HepG2 (cell line): ENCODE data around the gene NXPH1. TPM values are rescaled to one million over a fixed set of nuclear protein-coding genes. Genes with fewer than 3 reads are reported as not detected.

ENCODE experiments used
- ATAC-seq: fragments of 200-7000 bp; cut with Tn5 transposase; 3 replicates; pipeline ENCODE4 v1.9.1; 2020; ENCODE audit warnings: mild to moderate bottlenecking, moderate library complexity
- BruUV-seq: library from RNA; stranded (reverse); fragments of 400-500 nt; replicated peaks from 2 replicates; lab custom pipeline; 2021; lab: Mats Ljungman, UMichigan
- CTCF ChIA-PET: fragments of 300-600 bp; formaldehyde crosslinking; extraction: SDS; loops from one replicate; lab custom pipeline; 2021; ENCODE audit warnings: low total read pairs, inconsistent platforms, low intra/inter-chr PET ratio; lab: Yijun Ruan, JAX
- POLR2A ChIA-PET: fragments of 350-600 bp; sonication (Branson Sonifier 250); formaldehyde crosslinking; loops from one replicate; lab custom pipeline; 2020; ENCODE audit warnings: antibody characterized with exemption, inconsistent platforms; lab: Yijun Ruan, JAX
- DNase-seq: peaks from one replicate; pipeline ENCODE4 v3.0.0-alpha.2; 2015; ENCODE audit warnings: low spot score
- FAIRE-seq: peaks from 3 replicates; lab custom pipeline; 2011; peaks lifted over from hg19 to GRCh38; lab: Jason Lieb, UNC
- H2AFZ ChIP-seq: one replicate; pipeline ENCODE4 v1.6.1; 2011; ENCODE audit warnings: low read length, inconsistent platforms
- H3K27ac ChIP-seq: fragments of 300-600 bp; 3 replicates; pipeline ENCODE4 v1.8.0; 2011; ENCODE audit warnings: mixed run types, mild to moderate bottlenecking, mixed read lengths, low read length, inconsistent platforms; ENCODE audit not compliant: insufficient read depth; ENCODE audit errors: extremely low read length
- H3K27me3 ChIP-seq, 2 experiments: fragments of 200-600 bp in 1 of 2; 2 replicates in 1 of 2; 3 replicates in 1 of 2; pipeline versions ENCODE4 v1.6.0 to v1.8.0; 2011; ENCODE audit warnings: low read length in 2 of 2, mild to moderate bottlenecking in 2 of 2, moderate library complexity in 2 of 2, inconsistent platforms in 1 of 2; ENCODE audit not compliant: insufficient read depth in 2 of 2, control insufficient read depth in 1 of 2
- H3K36me3 ChIP-seq, 2 experiments: fragments of 200-600 bp in 1 of 2; replicated peaks in 1 of 2; 2 replicates in 1 of 2; 3 replicates in 1 of 2; pipeline versions ENCODE4 v1.5.1 to v1.8.0; 2011; ENCODE audit warnings: low read length in 2 of 2, inconsistent platforms in 1 of 2; ENCODE audit not compliant: insufficient read depth in 2 of 2, control insufficient read depth in 1 of 2
- H3K4me1 ChIP-seq: 2 replicates; pipeline ENCODE4 v1.5.1; 2012; ENCODE audit warnings: low read length, inconsistent platforms; ENCODE audit not compliant: insufficient read depth
- H3K4me2 ChIP-seq: 2 replicates; pipeline ENCODE4 v1.6.0; 2011; ENCODE audit warnings: low read depth, low read length, inconsistent platforms
- H3K4me3 ChIP-seq, 3 experiments: fragments of 200-600 bp in 1 of 3; sonication (generic), shearing (Covaris generic) in 1 of 3; replicated peaks in 1 of 3; 2 replicates each; pipeline ENCODE4 v1.5.1; 2011 to 2016; ENCODE audit warnings: low read length in 3 of 3, inconsistent platforms in 2 of 3, low read depth in 2 of 3, mild to moderate bottlenecking in 2 of 3, control low read depth in 1 of 3, mixed read lengths in 1 of 3; ENCODE audit not compliant: insufficient read depth in 1 of 3
- H3K79me2 ChIP-seq: one replicate; pipeline ENCODE4 v1.6.1; 2011; ENCODE audit warnings: low read length, inconsistent platforms; ENCODE audit not compliant: insufficient read depth
- H3K9ac ChIP-seq: 2 replicates; pipeline ENCODE4 v1.6.0; 2011; ENCODE audit warnings: mild to moderate bottlenecking, low read depth, low read length, inconsistent platforms; ENCODE audit not compliant: insufficient read depth
- H3K9me3 ChIP-seq: 2 replicates; pipeline ENCODE4 v1.5.1; 2012; ENCODE audit warnings: mild to moderate bottlenecking, low read length
- H4K20me1 ChIP-seq: 2 replicates; pipeline ENCODE4 v1.6.0; 2011; ENCODE audit warnings: inconsistent platforms, mild to moderate bottlenecking, low read length, moderate library complexity; ENCODE audit not compliant: insufficient read depth
- ADNP ChIP-seq: sonication (generic); formaldehyde crosslinking; IDR thresholded peaks from 2 replicates; pipeline ENCODE4 v1.4.0; 2020; ENCODE audit warnings: missing genetic modification reagents
- ARID3A ChIP-seq: IDR thresholded peaks from 2 replicates; pipeline ENCODE4 v1.6.1; 2012; ENCODE audit warnings: low read depth, low read length, improper control_type of control experiment
- CAMTA2 ChIP-seq: sonication (generic); formaldehyde crosslinking; IDR thresholded peaks from 2 replicates; pipeline ENCODE4 v1.4.0; 2020; ENCODE audit warnings: mild to moderate bottlenecking, missing genetic modification reagents, borderline replicate concordance
- ELF3 ChIP-seq: IDR thresholded peaks from 2 replicates; pipeline ENCODE4 v1.6.1; 2016; ENCODE audit warnings: missing genetic modification reagents, missing compliant biosample characterization
- GLI4 ChIP-seq: sonication (generic); formaldehyde crosslinking; IDR thresholded peaks from 2 replicates; pipeline ENCODE4 v1.5.1; 2020; ENCODE audit warnings: missing genetic modification reagents, mild to moderate bottlenecking, moderate library complexity, borderline replicate concordance
- HNRNPK ChIP-seq: fragments of 200-400 bp; formaldehyde crosslinking; IDR thresholded peaks from 2 replicates; pipeline ENCODE4 v1.6.1; 2018; ENCODE audit warnings: low read length, low read depth, moderate library complexity, mild to moderate bottlenecking; ENCODE audit not compliant: poor library complexity, severe bottlenecking
- MYC ChIP-seq: sonication (generic); formaldehyde crosslinking; IDR thresholded peaks from 2 replicates; pipeline ENCODE4 v1.9.0; 2021; ENCODE audit warnings: missing genetic modification reagents, borderline replicate concordance
- POLR2A ChIP-seq, 2 experiments: IDR thresholded peaks; 2 replicates each; pipeline ENCODE4 v1.6.1; 2011; ENCODE audit warnings: low read depth in 2 of 2, low read length in 2 of 2, mild to moderate bottlenecking in 1 of 2, moderate library complexity in 1 of 2; ENCODE audit not compliant: insufficient read depth in 1 of 2
- SAFB2 ChIP-seq: sonication (generic); formaldehyde crosslinking; IDR thresholded peaks from 2 replicates; pipeline ENCODE4 v1.5.1; 2020; ENCODE audit warnings: missing genetic modification reagents, low read depth, mild to moderate bottlenecking, borderline replicate concordance
- SRY ChIP-seq: sonication (generic); formaldehyde crosslinking; IDR thresholded peaks from 2 replicates; pipeline ENCODE4 v1.8.0; 2022; ENCODE audit warnings: mild to moderate bottlenecking, missing genetic modification reagents
- TCF7 ChIP-seq: sonication (generic); IDR thresholded peaks from 2 replicates; pipeline ENCODE4 v1.6.1; 2016; ENCODE audit warnings: antibody characterized with exemption, low read depth
- ZBTB25 ChIP-seq: IDR thresholded peaks from 2 replicates; pipeline ENCODE4 v1.6.1; 2018; ENCODE audit warnings: missing genetic modification reagents
- ZHX1 ChIP-seq: sonication (generic); formaldehyde crosslinking; IDR thresholded peaks from 2 replicates; pipeline ENCODE4 v1.8.1; 2022; ENCODE audit warnings: low read depth, mild to moderate bottlenecking, missing genetic modification reagents
- ZKSCAN5 ChIP-seq: sonication (generic); formaldehyde crosslinking; IDR thresholded peaks from 2 replicates; pipeline ENCODE4 v1.5.1; 2020; ENCODE audit warnings: mild to moderate bottlenecking, missing genetic modification reagents
- ZNF136 ChIP-seq: sonication (generic); formaldehyde crosslinking; IDR thresholded peaks from 2 replicates; pipeline ENCODE4 v1.8.1; 2022; ENCODE audit warnings: low read depth, mild to moderate bottlenecking, moderate library complexity, missing genetic modification reagents
- ZNF160 ChIP-seq: sonication (generic); formaldehyde crosslinking; IDR thresholded peaks from 2 replicates; pipeline ENCODE4 v1.8.0; 2022; ENCODE audit warnings: mild to moderate bottlenecking, inconsistent platforms, missing genetic modification reagents
- ZNF451 ChIP-seq: sonication (generic); formaldehyde crosslinking; IDR thresholded peaks from 2 replicates; pipeline ENCODE4 v1.5.0; 2020; ENCODE audit warnings: mild to moderate bottlenecking, missing genetic modification reagents
- WGBS: methylation state at CpG from one replicate; pipeline ENCODE4 v1.1.6; 2017; ENCODE audit warnings: low lambda C conversion rate; 5-methylcytosine and 5-hydroxymethylcytosine counted together
- in situ Hi-C: cut with HindIII; loops from 2 replicates; pipeline ENCODE4 v1.10.0; 2017; ENCODE audit warnings: low pct_unique_long_range_greater_than_20kb; ENCODE audit not compliant: extremely low pct_ligation_motif_present
- intact Hi-C: fragments of 100-400 bp; cut with micrococcal nuclease; formaldehyde crosslinking; loops from one replicate; pipeline ENCODE4 v1.10.0; 2022; ENCODE audit not compliant: unreplicated experiment
- polyA plus RNA-seq, 8 experiments: library from polyadenylated mRNA; depleted of rRNA in 3 of 8; stranded (reverse) in 7 of 8; unstranded in 1 of 8; fragments of >200 nt; fragmentation: Illumina TruSeq in 4 of 8; extraction: Trizol in 4 of 8; gene quantifications; 2 replicates each; pipeline versions ENCODE4 v1.2.1 to v1.2.3, GENCODE V29; 2011 to 2016; ENCODE audit warnings: low read depth in 4 of 8, missing spikeins in 1 of 8, mixed read lengths in 1 of 8; ENCODE audit not compliant: insufficient read depth in 1 of 8
- total RNA-seq, 5 experiments: library from RNA; depleted of rRNA; stranded (reverse); fragments of >200 nt; fragmentation: Illumina TruSeq; extraction: Trizol; gene quantifications; 2 replicates each; pipeline ENCODE4 v1.2.3, GENCODE V29; 2016; ENCODE audit warnings: low read depth in 1 of 5

Gene NXPH1
- total and polyA plus RNA-seq, 2 of the 13 experiments (the other 11 are each of a cell fraction or from before 2014, with no cell fraction given) = not detected

- TF ChIP-seq TCF7 (no peak), SRY (CRISPR knock-in tag) (no peak), POLR2A (IDR thresholded peaks at IDR 0.05; ENCODE audit: insufficient read depth in 1 of 2, low read depth in 2 of 2, low read length in 2 of 2) (no peak), ARID3A (no peak)
Observed at GRCh38 chr7:8433477-8434289, at the start of gene NXPH1 (continued).

GRCh38 chr7:8384901-8385300 lies 48.5 kb upstream of the NXPH1 start:
- H3K36me3 ChIP-seq = no peaks in the 10 kb centered on the region
- H3K4me1 ChIP-seq = no peaks in the 10 kb centered on the region
- intact Hi-C loops (no loop called here), in situ Hi-C loops (no loop called here)
- H3K4me2 ChIP-seq = no peak overlapping the region
- FAIRE-seq (no peak), DNase-seq (no peak), ATAC-seq (no peak)
- no peaks in the 10 kb centered on the region for H4K20me1 ChIP-seq
- no peaks in the 10 kb centered on the region for H3K9me3 ChIP-seq
- H3K9ac ChIP-seq = no peak overlapping the region
- H3K27ac ChIP-seq = no peak overlapping the region
- no peaks in the 10 kb centered on the region for H3K79me2 ChIP-seq
- ChIA-PET CTCF (no interaction called here), POLR2A (no interaction called here)
- TF ChIP-seq ZBTB25 (CRISPR knock-in tag) = no peak
- TF ChIP-seq HNRNPK = no peak
- no peak for TF ChIP-seq ELF3 (CRISPR knock-in tag)
- no peak for TF ChIP-seq CAMTA2 (CRISPR knock-in tag)
- TF ChIP-seq ADNP (CRISPR knock-in tag) = no peak
- no peak for TF ChIP-seq ZNF136 (CRISPR knock-in tag)
- TF ChIP-seq ZNF160 = no peak
- TF ChIP-seq ZNF451 (CRISPR knock-in tag) = no peak
- no peak for TF ChIP-seq SAFB2 (CRISPR knock-in tag)
- TF ChIP-seq ZKSCAN5 (CRISPR knock-in tag) = no peak
- no peak for TF ChIP-seq MYC (CRISPR knock-in tag)
- TF ChIP-seq ZHX1 (CRISPR knock-in tag) = no peak
- no peak for TF ChIP-seq GLI4
- no TSS peak for BruUV-seq
- H2AFZ ChIP-seq = no peak overlapping the region
- 30% methylated on average over 4 of the region's 4 CpGs for WGBS
- H3K27me3 ChIP-seq = no peaks in the 10 kb centered on the region
- H3K4me3 ChIP-seq = no peak overlapping the region
